Upper lobe of left lung (tissue), 6 donors: ENCODE results near the gene USP34. TPM values are rescaled to one million over a fixed set of nuclear protein-coding genes. Genes with fewer than 3 reads are reported as not detected.

Experiments
- ATAC-seq, 2 donors: fragments of 200-7000 bp; cut with Tn5 transposase; one replicate each; pipeline ENCODE4 v1.9.1; 2022; ENCODE audit warnings: mild to moderate bottlenecking in 2 of 2, moderate library complexity in 2 of 2; ENCODE audit not compliant: low FRiP score in 2 of 2
- DNase-seq, 2 donors: peaks; one replicate each; pipeline ENCODE4 v3.0.0-alpha.2; 2019 to 2020
- H3K27ac ChIP-seq, 4 donors: fragments of 200-600 bp; sonication (generic); one replicate each; pipeline ENCODE4 v1.5.1; 2016 to 2019
- H3K27me3 ChIP-seq, 4 donors: fragments of 200-600 bp; sonication (generic); one replicate each; pipeline ENCODE4 v1.5.1; 2017 to 2019
- H3K36me3 ChIP-seq, 4 donors: fragments of 200-600 bp; sonication (generic); one replicate each; pipeline ENCODE4 v1.5.1; 2016 to 2019
- H3K4me1 ChIP-seq, 4 donors: fragments of 200-600 bp; sonication (generic); one replicate each; pipeline ENCODE4 v1.5.1; 2018 to 2019
- H3K4me3 ChIP-seq, 4 donors: fragments of 200-600 bp; sonication (generic); one replicate each; pipeline ENCODE4 v1.5.1; 2017 to 2019; ENCODE audit warnings: mild to moderate bottlenecking in 2 of 4, moderate library complexity in 1 of 4
- H3K9me3 ChIP-seq, 4 donors: fragments of 200-600 bp; sonication (generic); one replicate each; pipeline ENCODE4 v1.5.1; 2018 to 2019
- EP300 ChIP-seq, 4 donors: sonication (generic); formaldehyde crosslinking; IDR thresholded peaks; one replicate each; pipeline ENCODE4 v1.5.1; 2017; ENCODE audit warnings: antibody characterized with exemption in 4 of 4, control low read depth in 2 of 4
- POLR2A ChIP-seq, 4 donors: fragments of 450-650 bp; IDR thresholded peaks; one replicate each; pipeline ENCODE4 v1.5.1; 2016 to 2017; ENCODE audit warnings: antibody characterized with exemption in 4 of 4, mild to moderate bottlenecking in 2 of 4
- POLR2AphosphoS5 ChIP-seq, 2 donors: sonication (generic); formaldehyde crosslinking; IDR thresholded peaks; one replicate each; pipeline ENCODE4 v1.5.1; 2017; ENCODE audit warnings: antibody characterized with exemption in 2 of 2
- WGBS, 2 donors: methylation state at CpG; one replicate each; pipeline ENCODE4 v1.1.5; 2017 to 2018; 5-methylcytosine and 5-hydroxymethylcytosine counted together
- total RNA-seq, 6 donors: library from RNA; depleted of rRNA in 4 of 6; stranded (reverse); fragments of >200 nt in 4 of 6; gene quantifications; one replicate each; pipeline versions ENCODE4 v1.1.0 to v1.2.1, GENCODE V29; 2016 to 2021
- TF ChIP-seq, protein P1 (sequence below), 6 experiments: fragments of 450-650 bp in 4 of 6; fragments of 200-600 bp in 2 of 6; sonication (generic) in 2 of 6; IDR thresholded peaks; one replicate each; pipeline ENCODE4 v1.5.1; 2016 to 2019; ENCODE audit warnings: antibody characterized with exemption in 6 of 6
- donor health status: DM: no; HTN: no; CAD: no; lungs with moderate emphysema.
- donor health status: DM: no; HTN: yes; CAD: no; lungs with severe emphysema.

USP34 gene
- total RNA-seq, 6 donors from 2014 or later, result 73.8 to 223 (median 114) TPM

GRCh38 chr2:61181382-61182058, 289.4 kb downstream of the USP34 start:
- WGBS, 2 donors, result 65 to 71% methylated on average over 9 to 10 of the region's 10 CpGs
- Histone ChIP-seq H3K27me3 (no peaks in the 10 kb centered on the region), H3K4me3 (no peak overlapping the region), H3K36me3 (peaks cover 26 to 62% (median 49%) of the 10 kb centered on the region in 4 donors), H3K4me1 (peaks cover 38 to 45% (median 41%) of the 10 kb centered on the region in 4 donors), H3K27ac (peak overlapping the region in 1 of 4 donors; percentile 37), H3K9me3 (no peaks in the 10 kb centered on the region)
- no peak for TF ChIP-seq EP300 (IDR thresholded peaks at IDR 0.05)
- TF ChIP-seq POLR2A (IDR thresholded peaks at IDR 0.05), result no peak
- TF ChIP-seq, protein P1, sequence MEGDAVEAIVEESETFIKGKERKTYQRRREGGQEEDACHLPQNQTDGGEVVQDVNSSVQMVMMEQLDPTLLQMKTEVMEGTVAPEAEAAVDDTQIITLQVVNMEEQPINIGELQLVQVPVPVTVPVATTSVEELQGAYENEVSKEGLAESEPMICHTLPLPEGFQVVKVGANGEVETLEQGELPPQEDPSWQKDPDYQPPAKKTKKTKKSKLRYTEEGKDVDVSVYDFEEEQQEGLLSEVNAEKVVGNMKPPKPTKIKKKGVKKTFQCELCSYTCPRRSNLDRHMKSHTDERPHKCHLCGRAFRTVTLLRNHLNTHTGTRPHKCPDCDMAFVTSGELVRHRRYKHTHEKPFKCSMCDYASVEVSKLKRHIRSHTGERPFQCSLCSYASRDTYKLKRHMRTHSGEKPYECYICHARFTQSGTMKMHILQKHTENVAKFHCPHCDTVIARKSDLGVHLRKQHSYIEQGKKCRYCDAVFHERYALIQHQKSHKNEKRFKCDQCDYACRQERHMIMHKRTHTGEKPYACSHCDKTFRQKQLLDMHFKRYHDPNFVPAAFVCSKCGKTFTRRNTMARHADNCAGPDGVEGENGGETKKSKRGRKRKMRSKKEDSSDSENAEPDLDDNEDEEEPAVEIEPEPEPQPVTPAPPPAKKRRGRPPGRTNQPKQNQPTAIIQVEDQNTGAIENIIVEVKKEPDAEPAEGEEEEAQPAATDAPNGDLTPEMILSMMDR (IDR thresholded peaks at IDR 0.05), result no peak
- no peak for TF ChIP-seq POLR2AphosphoS5 (IDR thresholded peaks at IDR 0.05)
- ATAC-seq, result no peak
- DNase-seq, result no peak

DNA sequence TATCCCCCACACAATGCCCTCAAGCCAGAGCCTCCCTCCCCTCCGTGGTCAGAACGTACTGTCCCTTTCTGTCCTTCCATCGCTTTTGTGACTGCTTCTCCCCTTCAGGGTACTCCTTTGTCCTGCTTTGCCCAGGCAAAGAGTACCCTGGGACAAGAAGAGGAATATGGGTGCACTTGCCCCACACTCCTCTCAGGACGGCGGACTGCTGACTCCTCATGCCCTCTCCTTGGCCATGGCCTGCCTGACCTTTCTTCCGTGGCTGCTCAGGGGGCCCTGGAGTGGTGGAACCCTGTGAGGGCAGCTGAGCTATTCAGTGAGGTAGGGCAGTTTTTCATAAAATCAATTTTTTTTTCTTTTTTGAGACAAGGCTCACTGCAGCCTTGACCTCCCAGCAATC, 290.2 kb downstream of the USP34 start:
- H3K36me3 ChIP-seq, result peaks cover 20 to 53% (median 41%) of the 10 kb centered on the region in 4 donors
- peak overlapping the region in 3 of 4 donors; percentile 37 to 100 (median 49) for H3K27ac ChIP-seq
- TF ChIP-seq POLR2A (IDR thresholded peaks at IDR 0.05), result no peak
- TF ChIP-seq EP300 (IDR thresholded peaks at IDR 0.05), result no peak
- no peak for TF ChIP-seq POLR2AphosphoS5 (IDR thresholded peaks at IDR 0.05)
- TF ChIP-seq, protein P1 (IDR thresholded peaks at IDR 0.05), result no peak

DNA sequence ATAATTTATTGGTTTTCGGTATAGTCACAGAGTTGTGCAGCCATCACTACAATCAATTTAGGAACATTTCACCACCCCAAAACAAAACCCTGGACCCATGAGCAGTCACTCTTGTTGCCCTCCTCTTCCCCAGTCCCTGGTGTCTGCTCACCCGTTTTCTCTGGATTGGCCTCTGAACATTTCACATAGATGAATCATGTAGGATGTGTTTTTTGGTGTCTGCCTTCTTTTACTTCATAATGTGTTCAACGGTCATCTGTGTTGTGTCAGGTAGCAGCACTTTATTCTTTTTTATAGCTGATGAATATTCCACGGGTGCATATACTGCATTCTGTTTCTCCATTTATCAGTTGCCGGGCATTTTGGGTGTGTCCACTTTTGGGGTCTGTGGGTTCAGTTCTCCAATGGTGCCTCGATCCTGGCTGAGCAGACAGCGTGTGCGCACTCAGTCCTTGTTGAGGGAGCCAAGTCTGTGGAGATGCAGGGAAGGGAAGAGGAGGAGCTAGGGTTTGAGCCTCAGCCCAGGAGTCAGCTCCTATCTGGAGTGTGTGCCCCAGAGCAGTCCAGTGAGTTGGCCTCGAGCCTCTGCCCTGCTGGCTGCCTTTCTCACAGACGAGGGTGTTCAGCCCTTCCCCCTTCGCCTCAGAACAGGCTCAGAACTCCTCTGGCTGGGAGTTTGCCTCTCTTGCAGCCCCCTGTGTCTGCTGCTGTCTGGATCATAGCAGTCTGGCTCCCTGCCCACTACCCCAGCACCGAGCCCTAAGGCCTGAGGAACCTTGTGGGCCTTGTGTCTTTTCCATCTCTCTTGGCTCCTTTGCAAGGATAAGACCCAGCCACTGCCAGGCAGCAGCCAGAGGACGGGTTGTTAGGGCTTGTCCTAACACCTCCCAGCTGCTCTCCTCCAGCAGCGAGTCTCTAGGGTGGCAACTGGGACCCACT, 290.9 kb downstream of the USP34 start:
- TF ChIP-seq POLR2A (IDR thresholded peaks at IDR 0.05) (no peak), EP300 (IDR thresholded peaks at IDR 0.05) (no peak), POLR2AphosphoS5 (IDR thresholded peaks at IDR 0.05) (no peak)
- TF ChIP-seq, protein P1 (IDR thresholded peaks at IDR 0.05), result no peak
- 60 to 64% methylated on average over 11 to 14 of the region's 14 CpGs for WGBS, 2 donors
- H3K4me3 ChIP-seq, result peak overlapping the region in 1 of 4 donors; percentile 14
- H3K27ac ChIP-seq, result peak overlapping the region in 3 of 4 donors; percentile 37 to 100 (median 49)
- ATAC-seq (peak; percentile 1 to 24), DNase-seq (peak in 1 of 2 donors; percentile 33)
- H3K36me3 ChIP-seq, result peaks cover 13 to 46% (median 34%) of the 10 kb centered on the region in 4 donors
- H3K4me1 ChIP-seq, result peaks cover 38 to 48% (median 44%) of the 10 kb centered on the region in 4 donors
- no peaks in the 10 kb centered on the region for H3K27me3 ChIP-seq
- no peaks in the 10 kb centered on the region for H3K9me3 ChIP-seq

More for the DNA sequence above, 290.2 kb downstream of the USP34 start:
- DNase-seq (no peak), ATAC-seq (no peak)
- Histone ChIP-seq H3K9me3 (no peaks in the 10 kb centered on the region), H3K27me3 (no peaks in the 10 kb centered on the region), H3K4me1 (peaks cover 38 to 48% (median 44%) of the 10 kb centered on the region in 4 donors), H3K4me3 (peak overlapping the region in 1 of 4 donors; percentile 12)
- WGBS, 2 donors, result 90 to 93% methylated on average over 6 of the region's 6 CpGs

GRCh38 chr2:61178603-61179545, 292.0 kb downstream of the USP34 start:
- H3K27ac ChIP-seq, result peak overlapping the region in 3 of 4 donors; percentile 97 to 100 (median 99)
- peak; percentile 71 to 86 for DNase-seq
- ATAC-seq, result no peak
- no peaks in the 10 kb centered on the region for H3K27me3 ChIP-seq
- WGBS, 2 donors, result 77 to 82% methylated on average over 22 of the region's 22 CpGs
- peaks cover 38 to 48% (median 44%) of the 10 kb centered on the region in 4 donors for H3K4me1 ChIP-seq
- peak overlapping the region in 3 of 4 donors; percentile 56 to 86 (median 69) for H3K4me3 ChIP-seq
- no peaks in the 10 kb centered on the region for H3K9me3 ChIP-seq
- TF ChIP-seq POLR2AphosphoS5 (IDR thresholded peaks at IDR 0.05) (no peak), EP300 (IDR thresholded peaks at IDR 0.05) (no peak), POLR2A (IDR thresholded peaks at IDR 0.05) (no peak)
- TF ChIP-seq, protein P1 (IDR thresholded peaks at IDR 0.05), result no peak
- peaks cover 8 to 35% (median 25%) of the 10 kb centered on the region in 4 donors for H3K36me3 ChIP-seq
